ENCODE results near the gene LCN6.

GRCh38 chr9:136795000-136795348, 46.6 kb upstream of the LCN6 start:
- TF ChIP-seq CTCF (IDR thresholded peaks at IDR 0.05) (no peak), POLR2A (IDR thresholded peaks at IDR 0.05) (no peak)

Measured in testis (tissue), 2 donors.